NCI-H345 (cell line): ENCODE results near the gene CMTM7.
A peak's percentile ranks its signal among the peaks of the same experiment; 100 is the strongest.

ENCODE experiments used
- DNase-seq: peaks from one replicate; lab custom pipeline; 2025; lab: John Stamatoyannopoulos, UW

Gene CMTM7

GRCh38 chr3:32391643-32392535, at the start of gene CMTM7:
Gene CMTM7, plus strand, starts transcription at chr3:32391853. Its CDS starts 54 bp downstream, at chr3:32391907.
- no peak for DNase-seq

- DNase-seq, result no peak
Observed at GRCh38 chr3:32347343-32348125, 44.1 kb upstream of the CMTM7 start.

- no peak for DNase-seq
Observed at GRCh38 chr3:32349184-32349583, 42.5 kb upstream of the CMTM7 start.

GRCh38 chr3:32352563-32352962, 39.1 kb upstream of the CMTM7 start:
- no peak for DNase-seq

GRCh38 chr3:32353351-32353750, 38.3 kb upstream of the CMTM7 start:
- no peak for DNase-seq

GRCh38 chr3:32354362-32354778, 37.3 kb upstream of the CMTM7 start:
- peak; percentile 8 for DNase-seq

GRCh38 chr3:32355751-32356291, 35.8 kb upstream of the CMTM7 start:
- no peak for DNase-seq

- DNase-seq, result no peak
Observed at GRCh38 chr3:32359766-32360492, 31.7 kb upstream of the CMTM7 start.

GRCh38 chr3:32360493-32360827, 31.2 kb upstream of the CMTM7 start:
- no peak for DNase-seq

GRCh38 chr3:32366638-32367397, 24.8 kb upstream of the CMTM7 start:
- DNase-seq, result no peak

GRCh38 chr3:32367442-32367841, 24.2 kb upstream of the CMTM7 start:
- no peak for DNase-seq

GRCh38 chr3:32371461-32372212, 20.0 kb upstream of the CMTM7 start:
- DNase-seq, result no peak

GRCh38 chr3:32372213-32372490, 19.5 kb upstream of the CMTM7 start:
- no peak for DNase-seq

GRCh38 chr3:32373276-32373675, 18.4 kb upstream of the CMTM7 start:
- peak; percentile 0 for DNase-seq

- DNase-seq, result no peak
Observed at GRCh38 chr3:32373844-32374243, 17.8 kb upstream of the CMTM7 start.

- DNase-seq, result peak; percentile 61
Observed at GRCh38 chr3:32374788-32375595, 16.7 kb upstream of the CMTM7 start.

- DNase-seq, result no peak
Observed at GRCh38 chr3:32375596-32375930, 16.1 kb upstream of the CMTM7 start.

- no peak for DNase-seq
Observed at GRCh38 chr3:32376115-32376514, 15.5 kb upstream of the CMTM7 start.

- no peak for DNase-seq
Observed at GRCh38 chr3:32379831-32380500, 11.7 kb upstream of the CMTM7 start.

GRCh38 chr3:32381922-32382321, 9.7 kb upstream of the CMTM7 start:
- no peak for DNase-seq
